G401 (cell line): ENCODE data around the gene BAG5. TPM values are rescaled to one million over a fixed set of nuclear protein-coding genes. Genes with fewer than 3 reads are reported as not detected.

ENCODE experiments used
- DNase-seq: peaks from one replicate; pipeline ENCODE4 v3.0.0-alpha.2; 2015; ENCODE audit warnings: low spot score
- in situ Hi-C: cut with HindIII; loops from 2 replicates; pipeline ENCODE4 v1.10.0; 2016; ENCODE audit warnings: low sequenced_read_pairs, mixed read lengths
- total RNA-seq: library from RNA; depleted of rRNA; stranded (reverse); fragments of >200 nt; shearing (Covaris generic); gene quantifications from 2 replicates; pipeline ENCODE4 v1.2.3, GENCODE V29; 2014

BAG5 gene
- total RNA-seq, 1 experiment from 2014 or later, result 12.2 TPM

GRCh38 chr14:103539056-103539825 is 23.2 kb downstream of the BAG5 start:
- in situ Hi-C loops, result no loop called here
- no peak for DNase-seq

GRCh38 chr14:103538291-103539055 is 24.0 kb downstream of the BAG5 start:
- in situ Hi-C loops, result no loop called here
- peak; percentile 74 for DNase-seq

- no peak for DNase-seq
These were observed 25.1 kb downstream of the BAG5 start for GRCh38 chr14:103537175-103537990.

GRCh38 chr14:103536693-103537092 is 25.8 kb downstream of the BAG5 start:
- DNase-seq, result no peak
- in situ Hi-C loops, result no loop called here

More at GRCh38 chr14:103537175-103537990, 25.1 kb downstream of the BAG5 start:
- in situ Hi-C loops, result no loop called here

- in situ Hi-C loops, result no loop called here
- no peak for DNase-seq
These were observed 26.4 kb downstream of the BAG5 start for GRCh38 chr14:103535891-103536565.

GRCh38 chr14:103535081-103535890 is 27.2 kb downstream of the BAG5 start:
- in situ Hi-C loops, result no loop called here
- no peak for DNase-seq

- in situ Hi-C loops, result no loop called here
- DNase-seq, result peak; percentile 72
These were observed 27.8 kb downstream of the BAG5 start for GRCh38 chr14:103534576-103535061.

- in situ Hi-C loops, result no loop called here
- peak; percentile 87 for DNase-seq
These were observed 28.4 kb downstream of the BAG5 start for GRCh38 chr14:103533999-103534575.

GRCh38 chr14:103533137-103533998 is 29.1 kb downstream of the BAG5 start:
- in situ Hi-C loops, result no loop called here
- DNase-seq, result no peak

- in situ Hi-C loops, result no loop called here
- DNase-seq, result no peak
These were observed 30.0 kb downstream of the BAG5 start for GRCh38 chr14:103532216-103533136.

- in situ Hi-C loops, result no loop called here
- DNase-seq, result no peak
These were observed 30.8 kb downstream of the BAG5 start for GRCh38 chr14:103531421-103532215.

- in situ Hi-C loops, result no loop called here
- DNase-seq, result no peak
These were observed 31.6 kb downstream of the BAG5 start for GRCh38 chr14:103530831-103531230.

- DNase-seq, result no peak
- in situ Hi-C loops, result no loop called here
These were observed 32.1 kb downstream of the BAG5 start for GRCh38 chr14:103530390-103530789.

- DNase-seq, result no peak
- in situ Hi-C loops, result no loop called here
These were observed 32.8 kb downstream of the BAG5 start for GRCh38 chr14:103529383-103530365.
